Measurements from ENCODE around the gene CALCB.

CALCB gene

DNA sequence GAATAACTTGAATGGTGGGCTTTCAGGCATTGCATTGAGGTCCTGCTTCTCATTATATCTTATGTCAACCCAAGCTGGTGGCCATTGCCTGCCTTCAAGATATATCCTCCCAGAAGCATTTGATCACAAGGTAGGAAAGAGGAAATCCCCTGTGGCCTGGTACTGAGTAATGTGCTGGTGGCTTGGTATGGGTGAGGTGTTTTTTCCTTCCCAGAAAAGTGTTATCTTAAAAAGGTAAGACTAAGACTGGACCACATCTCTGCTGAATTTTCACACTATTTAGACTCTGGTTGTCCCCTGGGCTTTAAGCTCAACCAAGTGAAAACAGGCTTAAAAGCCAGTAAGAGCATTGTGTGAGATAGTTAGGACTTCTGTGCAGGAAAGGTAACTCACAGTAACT, 45.0 kb downstream of the CALCB start:
- no peak for DNase-seq (ENCODE audit: low read depth in 2 of 2)

DNA sequence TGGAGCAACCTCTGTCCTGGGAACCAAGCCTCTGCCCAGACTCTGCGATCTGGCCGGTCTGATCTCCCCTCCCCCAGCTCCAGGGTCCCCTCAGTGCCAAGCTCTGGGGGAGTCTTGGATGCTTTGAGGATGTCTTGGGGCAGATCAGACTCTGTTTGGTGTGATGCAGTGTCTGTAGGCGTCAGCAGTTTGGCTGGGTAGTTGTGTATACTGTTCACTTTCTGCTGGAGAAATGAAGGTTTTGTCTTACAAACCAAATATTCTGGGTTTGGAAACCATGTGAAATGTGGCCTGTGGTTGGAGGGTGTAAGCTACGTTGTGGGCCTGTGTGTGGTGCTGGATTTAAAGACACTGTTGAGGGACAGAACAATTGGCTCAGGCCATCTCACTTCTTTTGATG, 46.0 kb downstream of the CALCB start:
- DNase-seq (ENCODE audit: low read depth in 2 of 2) = no peak

DNA sequence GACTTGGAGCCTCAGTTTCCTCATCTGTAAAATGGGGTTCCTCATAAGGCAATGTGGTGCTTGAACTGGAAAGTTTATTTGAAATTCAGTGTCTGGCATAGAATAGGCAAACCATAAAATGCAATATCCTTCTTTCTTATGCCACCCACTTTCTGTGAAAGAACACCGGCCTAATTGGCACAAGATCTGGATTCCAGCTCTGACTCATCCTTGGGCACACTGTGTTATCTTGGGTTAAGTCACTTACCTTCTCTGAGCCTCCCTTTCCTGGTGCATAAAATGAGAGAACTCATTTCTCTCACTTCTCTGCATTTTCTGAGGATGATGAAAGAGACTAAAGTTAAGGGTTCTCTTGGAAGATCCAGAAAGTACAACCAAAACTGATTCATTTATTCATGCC, 46.4 kb downstream of the CALCB start:
- DNase-seq (ENCODE audit: low read depth in 2 of 2) = no peak

DNA sequence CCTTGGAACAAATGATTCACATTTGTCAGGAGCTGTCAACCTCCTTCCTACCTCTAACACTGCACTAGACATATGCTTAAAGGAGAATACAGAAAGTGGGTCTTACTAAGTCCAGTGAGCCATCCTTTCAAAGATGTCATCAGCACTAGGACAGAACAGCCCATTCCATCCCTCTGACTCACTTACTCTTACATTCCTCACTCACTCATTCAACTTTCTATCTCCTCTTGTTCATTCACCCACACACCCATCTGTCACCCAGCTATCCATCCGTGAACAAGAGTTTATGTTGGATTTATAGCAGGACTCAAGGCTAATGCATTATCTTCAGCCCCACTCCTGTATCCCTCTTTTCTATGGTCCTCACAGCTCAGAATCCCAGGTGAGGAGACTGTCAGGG, 50.5 kb downstream of the CALCB start:
- peak; percentile 48 to 49 for DNase-seq (ENCODE audit: low read depth in 2 of 2)

DNA sequence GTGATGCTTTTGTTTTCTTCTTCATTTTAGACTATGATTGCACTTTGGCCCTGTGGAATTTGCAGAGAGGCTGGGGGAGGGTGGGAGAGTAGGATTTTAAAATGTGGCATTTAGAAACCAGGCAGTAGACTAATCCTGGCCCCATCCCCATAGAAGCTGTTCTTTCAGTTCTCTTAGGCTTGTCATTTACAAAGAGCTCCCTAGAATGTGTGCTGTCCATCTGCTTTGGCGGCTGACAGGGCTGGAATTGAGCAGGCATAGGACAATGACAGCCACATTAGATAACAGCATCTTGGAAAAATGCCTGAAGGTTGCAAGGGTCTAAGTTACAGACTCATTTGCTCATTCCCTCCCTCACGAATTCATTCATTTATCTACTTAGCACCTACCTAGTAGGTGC, 51.1 kb downstream of the CALCB start:
- DNase-seq (ENCODE audit: low read depth in 2 of 2) = no peak

DNA sequence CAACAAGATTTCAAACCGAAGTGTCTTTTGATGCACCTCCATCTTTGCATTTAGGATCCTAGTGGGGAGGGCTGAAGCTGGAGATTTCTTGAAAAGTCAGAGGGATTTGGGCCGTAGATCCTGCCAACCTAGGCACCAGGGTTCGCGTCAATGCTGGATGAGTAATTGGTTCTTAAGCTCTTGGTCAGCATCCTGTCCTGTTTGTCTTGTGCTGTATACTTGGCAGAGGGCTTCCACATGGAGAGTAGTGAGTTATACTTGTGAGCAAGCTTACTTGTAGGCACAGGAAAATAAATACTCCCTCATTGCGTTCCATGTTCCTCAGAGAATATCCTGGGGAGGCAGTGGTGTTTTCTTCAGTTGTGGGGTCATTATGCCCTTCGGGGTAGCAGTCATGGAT, 53.9 kb downstream of the CALCB start:
- no peak for DNase-seq (ENCODE audit: low read depth in 2 of 2)

Measured in fibroblast of skin of left quadriceps (primary cell).